Esophagus squamous epithelium (tissue), 4 donors: Measurements from ENCODE around the gene MAPK8IP1.

Source experiments
- CTCF ChIP-seq, 6 experiments: fragments of 450-650 bp in 4 of 6; fragments of 200-600 bp in 2 of 6; sonication (generic) in 2 of 6; IDR thresholded peaks; one replicate each; pipeline ENCODE4 v1.5.1; 2016 to 2019; ENCODE audit warnings: antibody characterized with exemption in 6 of 6, mild to moderate bottlenecking in 4 of 6, moderate library complexity in 4 of 6
- POLR2A ChIP-seq, 4 donors: fragments of 450-650 bp; IDR thresholded peaks; one replicate each; pipeline ENCODE4 v1.6.1; 2017; ENCODE audit warnings: antibody characterized with exemption in 4 of 4, mild to moderate bottlenecking in 4 of 4, moderate library complexity in 3 of 4

DNA sequence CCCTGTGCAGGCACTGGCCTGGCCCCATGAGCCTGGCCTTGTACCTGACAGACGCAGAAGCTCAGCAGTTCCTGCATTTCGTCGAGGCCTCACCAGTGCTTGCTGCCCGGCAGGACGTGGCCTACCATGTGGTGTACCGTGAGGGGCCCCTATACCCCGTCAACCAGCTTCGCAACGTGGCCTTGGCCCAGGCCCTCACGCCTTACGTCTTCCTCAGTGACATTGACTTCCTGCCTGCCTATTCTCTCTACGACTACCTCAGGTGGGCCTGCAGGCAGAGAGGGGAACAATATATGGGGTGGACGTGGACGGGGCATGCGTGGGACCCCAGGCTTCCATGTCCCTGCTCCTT is 41.9 kb downstream of the MAPK8IP1 start:
- TF ChIP-seq POLR2A (IDR thresholded peaks at IDR 0.05) (no peak), CTCF (IDR thresholded peaks at IDR 0.05) (no peak)
